ENCODE measurements around the gene CATSPERD. TPM values are rescaled to one million over a fixed set of nuclear protein-coding genes. Genes with fewer than 3 reads are reported as not detected.

The CATSPERD gene
- total RNA-seq, 4 donors from 2014 or later, result not detected

- WGBS, 2 donors, result 84 to 91% methylated on average over 7 of the region's 7 CpGs
- no peak overlapping the region for H3K4me3 ChIP-seq (ENCODE audit: low read depth, poor library complexity, severe bottlenecking)
- intact Hi-C loops (cut with DNase I; ENCODE audit: low total_unique reads), result no loop called here
- DNase-seq (ENCODE audit: low spot score in 2 of 2), result no peak
- TF ChIP-seq POLR2A (IDR thresholded peaks at IDR 0.05), result no peak
- no peak for TF ChIP-seq CTCF (IDR thresholded peaks at IDR 0.05)
Measured at GRCh38 chr19:5795382-5795919, 75.0 kb downstream of the CATSPERD start.

GRCh38 chr19:5798244-5798643, 77.8 kb downstream of the CATSPERD start:
- WGBS, 2 donors, result 86 to 87% methylated on average over 8 of the region's 8 CpGs
- TF ChIP-seq CTCF (IDR thresholded peaks at IDR 0.05) (no peak), POLR2A (IDR thresholded peaks at IDR 0.05) (no peak)
- no peak overlapping the region for H3K4me3 ChIP-seq (ENCODE audit: low read depth, poor library complexity, severe bottlenecking)
- intact Hi-C loops (cut with DNase I; ENCODE audit: low total_unique reads), result no loop called here
- DNase-seq (ENCODE audit: low spot score in 2 of 2), result no peak

- no peak overlapping the region for H3K4me3 ChIP-seq (ENCODE audit: low read depth, poor library complexity, severe bottlenecking)
- intact Hi-C loops (cut with DNase I; ENCODE audit: low total_unique reads), result loop anchor here (10.0 kb wide), 1 partner anchor 225 kb away; no protein-coding TSS in a partner anchor
- TF ChIP-seq CTCF (IDR thresholded peaks at IDR 0.05), result no peak
- no peak for TF ChIP-seq POLR2A (IDR thresholded peaks at IDR 0.05)
- WGBS, 2 donors, result 66 to 68% methylated on average over 37 of the region's 37 CpGs
- no peak for DNase-seq (ENCODE audit: low spot score in 2 of 2)
Measured at GRCh38 chr19:5799247-5800241, 79.1 kb downstream of the CATSPERD start.

GRCh38 chr19:5800361-5801270, 80.2 kb downstream of the CATSPERD start:
- WGBS, 2 donors, result 63 to 73% methylated on average over 13 to 16 of the region's 17 CpGs
- no peak overlapping the region for H3K4me3 ChIP-seq (ENCODE audit: low read depth, poor library complexity, severe bottlenecking)
- DNase-seq (ENCODE audit: low spot score in 2 of 2), result no peak
- TF ChIP-seq CTCF (IDR thresholded peaks at IDR 0.05) (no peak), POLR2A (IDR thresholded peaks at IDR 0.05) (no peak)
- intact Hi-C loops (cut with DNase I; ENCODE audit: low total_unique reads), result loop anchor here (10.0 kb wide), 1 partner anchor 224 kb away; no protein-coding TSS in a partner anchor

- H3K4me3 ChIP-seq (ENCODE audit: low read depth, poor library complexity, severe bottlenecking), result no peak overlapping the region
- WGBS, 2 donors, result 20% methylated on average over 23 to 31 of the region's 33 CpGs
- no peak for DNase-seq (ENCODE audit: low spot score in 2 of 2)
- intact Hi-C loops (cut with DNase I; ENCODE audit: low total_unique reads), result loop anchor here (10.0 kb wide), 1 partner anchor 223 kb away; no protein-coding TSS in a partner anchor
- TF ChIP-seq POLR2A (IDR thresholded peaks at IDR 0.05), result no peak
- TF ChIP-seq CTCF (IDR thresholded peaks at IDR 0.05), result no peak
Measured at GRCh38 chr19:5801796-5802619, 81.6 kb downstream of the CATSPERD start.
